Keratinocyte (primary cell): Measurements from ENCODE around the gene NEK10. TPM values are rescaled to one million over a fixed set of nuclear protein-coding genes. Genes with fewer than 3 reads are reported as not detected.

Experiments
- DNase-seq: peaks from one replicate; pipeline ENCODE4 v3.0.0-alpha.2; 2011; ENCODE audit warnings: low read depth, missing footprints, low spot score
- FAIRE-seq: peaks from 2 replicates; lab custom pipeline; 2011; peaks lifted over from hg19 to GRCh38; lab: Jason Lieb, UNC
- H2AFZ ChIP-seq: 2 replicates; pipeline ENCODE4 v1.6.0; 2012; ENCODE audit warnings: low read length, control low read depth, inconsistent platforms; ENCODE audit not compliant: control insufficient read depth
- H3K27ac ChIP-seq: 2 replicates; pipeline ENCODE4 v1.5.1; 2011; ENCODE audit warnings: low read length; ENCODE audit not compliant: control insufficient read depth, insufficient read depth
- H3K27me3 ChIP-seq: 3 replicates; pipeline ENCODE4 v1.6.0; 2011; ENCODE audit warnings: low read length; ENCODE audit not compliant: control insufficient read depth, insufficient read depth; ENCODE audit errors: extremely low read depth
- H3K36me3 ChIP-seq, 2 experiments: 2 replicates in 1 of 2; 3 replicates in 1 of 2; pipeline ENCODE4 v1.5.1; 2011; ENCODE audit warnings: low read length in 2 of 2, mild to moderate bottlenecking in 1 of 2; ENCODE audit not compliant: control insufficient read depth in 2 of 2, insufficient read depth in 2 of 2; ENCODE audit errors: extremely low read depth in 1 of 2
- H3K4me1 ChIP-seq: 3 replicates; pipeline ENCODE4 v1.5.1; 2011; ENCODE audit warnings: low read length; ENCODE audit not compliant: control insufficient read depth, insufficient read depth; ENCODE audit errors: extremely low read depth
- H3K4me2 ChIP-seq: 3 replicates; pipeline ENCODE4 v1.6.0; 2011; ENCODE audit warnings: low read depth, low read length; ENCODE audit not compliant: control insufficient read depth, insufficient read depth; ENCODE audit errors: extremely low read depth
- H3K4me3 ChIP-seq, 3 experiments: fragments of 200-600 bp in 1 of 3; sonication (generic) in 1 of 3; 2 replicates in 2 of 3; 3 replicates in 1 of 3; pipeline ENCODE4 v1.5.1; 2011 to 2016; ENCODE audit warnings: low read length in 3 of 3, mild to moderate bottlenecking in 3 of 3, control low read depth in 2 of 3, inconsistent platforms in 1 of 3, low read depth in 1 of 3, mixed read lengths in 1 of 3, mixed run types in 1 of 3, moderate library complexity in 1 of 3; ENCODE audit not compliant: control insufficient read depth in 2 of 3, insufficient read depth in 2 of 3; ENCODE audit errors: extremely low read depth in 1 of 3
- H3K79me2 ChIP-seq: 2 replicates; pipeline ENCODE4 v1.6.0; 2012; ENCODE audit warnings: low read length; ENCODE audit not compliant: control insufficient read depth, insufficient read depth
- H3K9ac ChIP-seq: 3 replicates; pipeline ENCODE4 v1.6.0; 2011; ENCODE audit warnings: low read length; ENCODE audit not compliant: control insufficient read depth, insufficient read depth; ENCODE audit errors: extremely low read depth
- H3K9me1 ChIP-seq: 3 replicates; pipeline ENCODE4 v1.6.0; 2011; ENCODE audit warnings: low read length; ENCODE audit not compliant: control insufficient read depth, insufficient read depth; ENCODE audit errors: extremely low read depth
- H3K9me3 ChIP-seq: 2 replicates; pipeline ENCODE4 v1.5.1; 2012; ENCODE audit warnings: low read depth, low read length; ENCODE audit not compliant: control insufficient read depth
- H4K20me1 ChIP-seq: 3 replicates; pipeline ENCODE4 v1.6.0; 2011; ENCODE audit warnings: low read length; ENCODE audit not compliant: control insufficient read depth, insufficient read depth; ENCODE audit errors: extremely low read depth
- EZH2 ChIP-seq: IDR thresholded peaks from one replicate; pipeline ENCODE4 v1.6.1; 2012; ENCODE audit warnings: inconsistent platforms, mild to moderate bottlenecking, low read length, moderate library complexity
- dilution Hi-C: fragments of 300-500 bp; cut with MboI; formaldehyde crosslinking; loops from one replicate; pipeline ENCODE4 v1.7.0; 2020; ENCODE audit warnings: low sequenced_read_pairs; ENCODE audit not compliant: extremely low pct_ligation_motif_present
- polyA plus RNA-seq, 5 experiments: library from polyadenylated mRNA; depleted of rRNA in 3 of 5; stranded (reverse) in 3 of 5; stranded (forward) in 1 of 5; unstranded in 1 of 5; fragments of >200 nt; gene quantifications; 1 replicate in 1 of 5; 2 replicates in 3 of 5; 3 replicates in 1 of 5; pipeline versions ENCODE4 v1.2.1 to v1.2.3, GENCODE V29; 2011 to 2012; ENCODE audit warnings: missing spikeins in 2 of 5, low read depth in 1 of 5, low replicate concordance in 1 of 5
- TF ChIP-seq, protein P1 (sequence below), 3 experiments: IDR thresholded peaks in 1 of 3; conservative IDR thresholded peaks in 1 of 3; optimal IDR thresholded peaks in 1 of 3; 2 replicates in 2 of 3; 3 replicates in 1 of 3; pipeline versions ENCODE3 to v1.5.1; 2011; ENCODE audit warnings: low read length in 3 of 3, mild to moderate bottlenecking in 3 of 3, moderate library complexity in 2 of 3, control low read depth in 1 of 3, inconsistent platforms in 1 of 3; ENCODE audit not compliant: insufficient read depth in 2 of 3; ENCODE audit errors: extremely low read depth in 1 of 3

Gene NEK10
- polyA plus RNA-seq, 1 donor (not counting 4 experiments of a cell fraction or from before 2014, with no cell fraction given) = 0.98 TPM

DNA sequence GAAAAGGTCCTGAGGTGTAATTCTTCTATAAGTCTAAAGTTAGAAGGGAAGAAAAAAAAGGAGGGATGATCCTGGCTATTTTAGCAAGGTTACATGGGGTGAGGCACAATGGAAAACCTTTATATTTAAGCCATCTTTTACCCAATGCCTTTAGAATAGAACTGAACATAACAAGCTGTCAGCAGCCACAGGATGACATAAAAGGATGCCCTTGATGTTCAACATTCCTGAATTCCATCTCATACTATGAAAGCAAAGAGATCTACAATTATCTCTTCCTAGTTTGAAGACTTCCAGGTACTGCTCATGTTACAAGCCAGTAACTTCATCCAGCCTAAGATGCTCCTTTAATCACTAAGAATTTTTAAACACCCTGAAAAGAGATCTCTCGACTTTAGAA, 26.9 kb downstream of the NEK10 start:
- Histone ChIP-seq H3K4me3 (no peak overlapping the region), H3K27me3 (no peaks in the 10 kb centered on the region), H3K4me1 (peaks cover 12% of the 10 kb centered on the region), H3K27ac (no peak overlapping the region), H4K20me1 (no peaks in the 10 kb centered on the region), H3K36me3 (no peaks in the 10 kb centered on the region), H3K9ac (no peak overlapping the region), H2AFZ (no peak overlapping the region), H3K79me2 (no peaks in the 10 kb centered on the region), H3K4me2 (no peak overlapping the region), H3K9me3 (no peaks in the 10 kb centered on the region), H3K9me1 (no peaks in the 10 kb centered on the region)
- DNase-seq = no peak
- dilution Hi-C loops = no loop called here
- FAIRE-seq = no peak
- TF ChIP-seq EZH2 = no peak
- TF ChIP-seq, protein P1, sequence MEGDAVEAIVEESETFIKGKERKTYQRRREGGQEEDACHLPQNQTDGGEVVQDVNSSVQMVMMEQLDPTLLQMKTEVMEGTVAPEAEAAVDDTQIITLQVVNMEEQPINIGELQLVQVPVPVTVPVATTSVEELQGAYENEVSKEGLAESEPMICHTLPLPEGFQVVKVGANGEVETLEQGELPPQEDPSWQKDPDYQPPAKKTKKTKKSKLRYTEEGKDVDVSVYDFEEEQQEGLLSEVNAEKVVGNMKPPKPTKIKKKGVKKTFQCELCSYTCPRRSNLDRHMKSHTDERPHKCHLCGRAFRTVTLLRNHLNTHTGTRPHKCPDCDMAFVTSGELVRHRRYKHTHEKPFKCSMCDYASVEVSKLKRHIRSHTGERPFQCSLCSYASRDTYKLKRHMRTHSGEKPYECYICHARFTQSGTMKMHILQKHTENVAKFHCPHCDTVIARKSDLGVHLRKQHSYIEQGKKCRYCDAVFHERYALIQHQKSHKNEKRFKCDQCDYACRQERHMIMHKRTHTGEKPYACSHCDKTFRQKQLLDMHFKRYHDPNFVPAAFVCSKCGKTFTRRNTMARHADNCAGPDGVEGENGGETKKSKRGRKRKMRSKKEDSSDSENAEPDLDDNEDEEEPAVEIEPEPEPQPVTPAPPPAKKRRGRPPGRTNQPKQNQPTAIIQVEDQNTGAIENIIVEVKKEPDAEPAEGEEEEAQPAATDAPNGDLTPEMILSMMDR (optimal IDR thresholded peaks at IDR 0.05 in 1 of 3, IDR thresholded peaks at IDR 0.05 in 1 of 3, conservative IDR thresholded peaks at IDR 0.05 in 1 of 3; ENCODE audit: extremely low read depth in 1 of 3, insufficient read depth in 2 of 3, low read length in 3 of 3) = no peak

DNA sequence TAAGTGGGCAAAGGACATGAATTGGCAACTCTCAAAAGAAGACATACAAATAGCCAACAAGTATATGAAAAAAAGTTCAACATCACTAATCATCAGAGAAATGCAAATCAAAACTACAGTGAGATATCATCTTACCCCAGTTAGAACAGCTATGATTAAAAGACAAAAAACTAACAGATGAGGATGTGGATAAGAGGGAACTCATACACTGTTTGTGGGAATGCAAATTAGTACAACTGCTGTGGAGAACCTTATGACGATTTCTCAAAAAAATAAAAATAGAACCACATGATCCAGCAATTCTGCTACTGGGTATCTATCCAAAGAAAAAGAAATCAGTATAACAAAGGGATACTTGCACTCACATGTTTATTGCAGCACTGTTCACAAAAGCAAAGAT, 28.6 kb downstream of the NEK10 start:
- H3K79me2 ChIP-seq = no peaks in the 10 kb centered on the region
- FAIRE-seq = no peak
- H3K4me2 ChIP-seq = no peak overlapping the region
- no peak overlapping the region for H3K27ac ChIP-seq
- H3K9me1 ChIP-seq = no peaks in the 10 kb centered on the region
- H3K4me3 ChIP-seq = no peak overlapping the region
- DNase-seq = no peak
- no peaks in the 10 kb centered on the region for H3K27me3 ChIP-seq
- H3K9ac ChIP-seq = no peak overlapping the region
- H3K4me1 ChIP-seq = peaks cover 3% of the 10 kb centered on the region
- H2AFZ ChIP-seq = no peak overlapping the region
- no peaks in the 10 kb centered on the region for H4K20me1 ChIP-seq
- H3K36me3 ChIP-seq = no peaks in the 10 kb centered on the region
- H3K9me3 ChIP-seq = no peaks in the 10 kb centered on the region
- dilution Hi-C loops = no loop called here
- TF ChIP-seq, protein P1 (optimal IDR thresholded peaks at IDR 0.05 in 1 of 3, IDR thresholded peaks at IDR 0.05 in 1 of 3, conservative IDR thresholded peaks at IDR 0.05 in 1 of 3; ENCODE audit: extremely low read depth in 1 of 3, insufficient read depth in 2 of 3, low read length in 3 of 3) = no peak
- no peak for TF ChIP-seq EZH2
